GM18907 (cell line): ENCODE results near the gene FREY1.
"Not testable (repeated sequence)": the region's sequence is repeated elsewhere in the genome, so short reads cannot be mapped to it uniquely, and the experiment has no call there.

Experiments
- ATAC-seq: cut with Tn5 transposase; IDR thresholded peaks from one replicate; pipeline ENCODE4 v1.9.1; 2021; ENCODE audit warnings: mild to moderate bottlenecking, moderate library complexity; ENCODE audit not compliant: unreplicated experiment

Gene FREY1

DNA sequence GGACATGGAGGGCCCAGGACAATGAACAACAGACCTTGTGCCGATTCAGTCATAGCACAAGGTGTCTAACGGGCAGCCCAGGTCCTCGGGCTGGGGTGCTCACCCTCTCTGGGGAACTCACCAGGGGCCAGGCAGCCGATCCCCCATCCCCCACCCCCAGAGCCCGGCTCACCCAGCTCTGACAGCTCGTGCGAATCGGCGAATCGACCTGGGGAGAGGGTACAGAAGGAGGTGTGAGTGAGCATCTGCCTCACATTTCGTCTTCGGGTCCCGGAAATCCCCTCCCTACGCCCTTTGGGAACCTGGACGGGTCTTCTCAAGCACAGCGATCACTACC lies 10.2 kb upstream of the FREY1 start:
- peak; percentile 6 for ATAC-seq

DNA sequence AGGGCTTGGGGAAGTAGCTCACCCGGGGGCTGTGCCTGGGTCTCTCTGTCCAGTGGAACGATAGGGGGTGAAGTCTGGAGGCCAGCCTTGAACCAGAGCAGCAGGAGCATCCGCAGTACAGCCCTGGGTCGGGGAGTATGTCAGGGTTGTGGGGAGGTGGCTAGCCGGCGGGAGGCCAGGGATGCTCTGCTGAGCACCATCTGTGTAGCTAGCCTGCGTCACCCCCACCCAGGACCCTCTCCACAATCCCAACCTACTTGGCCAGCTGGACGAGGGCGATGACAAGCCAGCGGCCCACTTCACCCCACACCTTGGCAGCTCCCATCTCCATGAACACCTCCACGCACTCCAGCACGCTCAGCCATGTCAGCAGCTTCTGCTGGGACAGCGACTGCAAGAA lies 8.4 kb upstream of the FREY1 start:
- no peak for ATAC-seq

DNA sequence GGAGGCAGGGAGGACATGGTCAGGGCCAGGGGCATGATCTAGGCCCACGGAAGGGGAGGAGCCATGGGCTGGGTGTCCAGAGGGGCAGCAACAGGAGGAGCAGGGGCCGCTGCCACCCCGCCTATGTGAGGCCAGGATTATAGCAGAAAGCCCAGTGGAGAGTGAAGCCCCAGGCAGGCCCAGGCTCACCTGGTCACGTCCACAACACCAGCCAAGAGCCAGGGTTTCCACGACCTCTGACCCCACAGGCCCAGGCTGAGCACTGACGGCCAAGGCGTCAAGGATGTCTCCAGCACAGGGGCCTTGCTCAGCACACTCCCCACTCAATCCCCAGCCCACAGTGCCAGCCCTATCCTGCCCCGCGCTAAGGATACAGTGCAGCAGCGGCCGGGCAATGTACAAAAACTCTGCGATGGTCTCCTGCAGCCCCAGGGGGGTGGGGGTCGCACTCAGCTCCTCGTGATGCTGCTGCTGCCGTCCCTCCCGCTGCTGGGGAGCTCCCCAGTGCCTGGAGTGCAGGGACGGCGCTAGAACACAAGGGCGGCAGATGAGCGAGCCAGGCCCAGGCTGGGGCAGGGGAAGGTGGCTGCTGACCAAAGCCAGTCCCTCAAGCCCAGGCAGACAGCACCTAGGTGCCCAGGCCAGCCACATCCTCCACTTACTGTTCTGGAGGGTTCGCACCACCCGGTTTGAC lies 7.0 kb upstream of the FREY1 start:
- ATAC-seq = no peak

DNA sequence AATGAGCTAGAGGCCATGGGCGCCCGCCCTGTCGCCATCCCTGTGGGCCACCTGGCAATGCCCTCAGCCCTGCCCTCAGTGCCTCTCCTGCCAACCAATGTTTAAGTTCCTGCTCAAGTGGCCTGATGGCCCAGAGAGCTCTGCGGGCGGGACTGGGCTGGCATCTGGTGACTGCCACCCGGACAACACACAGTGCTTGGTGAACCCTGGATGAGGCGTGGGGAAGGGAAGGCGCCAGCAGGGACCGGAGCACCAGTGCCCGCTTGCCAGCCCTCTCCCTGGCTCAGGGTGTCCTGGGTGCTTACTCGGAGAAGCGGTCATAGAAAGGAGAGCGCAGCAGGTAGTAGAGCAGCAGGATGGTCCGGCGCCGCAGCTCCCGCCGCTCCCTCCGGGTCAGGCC lies 6.4 kb upstream of the FREY1 start:
- ATAC-seq = no peak

DNA sequence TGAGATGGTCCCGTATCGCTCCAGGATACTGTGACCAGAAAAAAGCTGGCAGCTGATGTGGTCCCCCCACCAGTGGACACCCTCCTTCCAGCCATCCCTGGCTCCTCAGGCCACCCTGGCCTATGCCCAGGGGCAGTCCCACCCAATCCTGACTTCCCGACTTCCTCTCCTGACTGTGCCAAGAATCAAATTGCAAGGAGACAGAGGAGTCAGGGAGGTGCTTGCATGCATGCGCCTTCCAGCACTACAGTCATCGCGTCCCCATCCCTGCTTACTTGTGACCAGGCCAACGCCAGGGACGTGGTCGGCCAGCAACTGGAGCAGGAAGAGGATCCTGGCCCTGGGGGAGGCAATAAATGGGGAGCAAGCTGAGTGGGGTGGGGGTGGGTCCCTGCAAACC lies 3.6 kb upstream of the FREY1 start:
- no peak for ATAC-seq

DNA sequence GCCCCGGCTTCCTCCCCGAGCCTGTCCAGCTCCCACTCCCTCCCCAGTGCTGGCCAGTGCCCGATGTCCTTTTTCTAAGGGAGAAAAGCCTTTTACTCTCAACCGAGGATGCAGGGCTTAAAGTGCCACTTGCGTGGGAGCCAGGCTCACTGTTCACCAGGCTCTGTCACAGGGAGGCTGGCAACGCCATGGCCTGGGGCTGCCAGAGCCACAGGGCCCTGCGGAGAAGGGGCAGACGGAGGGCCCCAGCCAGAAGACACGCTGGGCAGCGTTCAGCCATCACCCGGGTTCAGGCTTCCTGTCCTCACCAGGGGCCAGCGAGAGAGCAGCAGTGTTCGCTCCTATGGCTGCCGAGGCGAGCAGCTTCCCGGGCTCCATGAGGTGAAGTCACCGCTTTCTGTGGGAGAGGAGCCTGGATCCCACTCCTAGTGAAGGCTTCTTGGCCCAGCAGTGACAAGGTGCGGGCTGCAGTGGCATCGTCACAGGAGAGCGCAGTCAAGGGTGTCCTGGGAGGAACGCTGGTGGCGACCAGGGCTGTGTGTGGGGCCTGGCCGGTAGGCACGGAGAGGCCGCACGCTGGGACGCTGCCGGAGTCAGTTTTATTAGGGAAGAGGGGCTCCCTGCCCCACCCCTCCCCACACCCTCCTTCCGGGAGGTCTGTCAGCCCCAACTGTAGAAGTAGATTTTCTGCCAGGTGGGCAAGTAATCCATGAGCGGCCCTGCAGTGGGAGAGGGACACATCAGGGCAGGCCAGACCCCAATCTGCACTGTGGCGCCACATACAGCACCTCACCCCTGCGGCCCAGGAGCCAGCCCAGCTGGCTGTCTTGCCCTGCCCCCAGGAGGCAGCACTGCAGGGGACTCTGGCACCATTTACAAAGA lies 2.8 kb upstream of the FREY1 start:
- no peak for ATAC-seq

DNA sequence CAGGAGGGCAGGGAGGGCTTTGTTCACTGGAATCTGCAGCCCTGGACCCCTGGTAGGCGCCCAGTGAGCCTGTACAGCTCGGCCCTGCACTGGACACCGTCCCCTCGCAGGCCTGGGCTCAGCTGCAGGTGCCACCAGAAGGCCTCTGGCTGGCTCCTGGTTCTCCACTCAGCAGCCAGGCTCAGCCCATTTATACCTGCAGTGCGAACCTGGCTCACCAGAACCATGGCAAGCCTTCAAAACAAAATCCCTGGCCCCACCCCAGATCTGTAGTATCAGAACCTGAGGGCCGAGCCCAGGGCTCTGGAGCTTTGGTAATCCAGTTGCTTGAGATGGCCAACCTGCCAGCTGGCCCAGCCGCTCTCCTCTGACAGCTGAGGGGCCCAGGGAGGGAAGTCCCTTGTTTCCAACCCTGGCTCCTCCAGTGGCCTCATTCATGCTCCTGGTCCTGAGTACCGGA lies 870 bp upstream of the FREY1 start:
- no peak for ATAC-seq

DNA sequence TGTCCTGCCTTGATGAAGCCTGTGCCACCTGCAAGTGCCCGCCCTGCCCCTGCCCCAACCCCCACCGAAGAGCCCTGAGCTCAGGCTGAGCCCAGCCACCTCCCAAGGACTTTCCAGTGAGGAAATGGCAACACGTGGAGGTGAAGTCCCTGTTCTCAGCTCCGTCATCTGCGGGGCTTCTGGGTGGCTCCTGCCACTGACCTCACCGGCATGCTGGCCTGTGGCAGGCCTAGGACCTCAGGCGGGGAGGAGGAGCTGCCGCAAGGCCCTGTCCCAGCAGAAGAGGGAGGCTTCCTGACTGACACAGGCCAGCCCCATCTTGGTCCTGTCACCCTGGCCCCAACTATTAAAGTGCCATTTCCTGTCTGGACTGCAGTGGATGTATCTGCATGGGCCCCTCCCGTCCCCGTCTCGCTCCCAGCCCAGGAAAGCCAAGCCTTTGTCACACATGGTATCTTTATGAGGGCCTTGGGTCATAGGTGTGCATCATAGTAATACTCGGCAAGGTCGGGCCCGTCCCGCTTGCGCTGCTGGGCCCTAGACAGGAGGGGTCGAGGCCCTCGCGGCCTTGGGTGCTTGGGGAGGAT lies 882 bp downstream of the FREY1 start:
- no peak for ATAC-seq

DNA sequence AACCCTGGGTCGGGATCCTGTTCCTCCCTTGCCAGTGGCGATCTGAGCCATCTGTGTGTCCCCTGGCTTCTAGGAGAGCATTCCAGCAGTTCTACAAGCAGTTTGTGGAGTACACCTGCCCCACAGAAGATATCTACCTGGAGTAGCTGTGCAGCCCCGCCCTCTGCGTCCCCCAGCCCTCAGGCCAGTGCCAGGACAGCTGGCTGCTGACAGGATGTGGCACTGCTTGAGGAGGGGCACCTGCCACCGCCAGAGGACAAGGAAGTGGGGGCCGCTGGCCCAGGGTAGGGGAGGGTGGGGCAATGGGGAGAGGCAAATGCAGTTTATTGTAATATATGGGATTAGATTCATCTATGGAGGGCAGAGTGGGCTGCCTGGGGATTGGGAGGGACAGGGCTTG lies 1.5 kb downstream of the FREY1 start:
- ATAC-seq = not testable (repeated sequence)

DNA sequence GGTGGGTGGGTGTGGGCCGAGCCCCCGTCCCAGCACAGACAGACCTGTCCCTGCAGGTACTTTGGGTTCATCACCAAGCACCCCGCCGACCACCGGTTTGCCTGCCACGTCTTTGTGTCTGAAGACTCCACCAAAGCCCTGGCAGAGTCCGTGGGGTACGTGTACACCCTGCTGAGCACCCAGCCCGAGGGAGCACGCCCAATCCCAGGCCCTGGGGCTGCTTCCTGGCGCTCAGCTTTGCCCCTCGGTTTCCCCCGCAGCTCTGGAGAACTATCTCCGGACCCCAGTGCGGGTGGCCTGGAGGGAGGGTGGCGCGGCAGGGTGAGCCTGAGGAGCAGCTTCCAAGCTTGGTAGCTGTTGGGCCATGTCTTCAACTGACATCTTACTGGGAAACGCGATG lies 2.0 kb downstream of the FREY1 start:
- no peak for ATAC-seq

DNA sequence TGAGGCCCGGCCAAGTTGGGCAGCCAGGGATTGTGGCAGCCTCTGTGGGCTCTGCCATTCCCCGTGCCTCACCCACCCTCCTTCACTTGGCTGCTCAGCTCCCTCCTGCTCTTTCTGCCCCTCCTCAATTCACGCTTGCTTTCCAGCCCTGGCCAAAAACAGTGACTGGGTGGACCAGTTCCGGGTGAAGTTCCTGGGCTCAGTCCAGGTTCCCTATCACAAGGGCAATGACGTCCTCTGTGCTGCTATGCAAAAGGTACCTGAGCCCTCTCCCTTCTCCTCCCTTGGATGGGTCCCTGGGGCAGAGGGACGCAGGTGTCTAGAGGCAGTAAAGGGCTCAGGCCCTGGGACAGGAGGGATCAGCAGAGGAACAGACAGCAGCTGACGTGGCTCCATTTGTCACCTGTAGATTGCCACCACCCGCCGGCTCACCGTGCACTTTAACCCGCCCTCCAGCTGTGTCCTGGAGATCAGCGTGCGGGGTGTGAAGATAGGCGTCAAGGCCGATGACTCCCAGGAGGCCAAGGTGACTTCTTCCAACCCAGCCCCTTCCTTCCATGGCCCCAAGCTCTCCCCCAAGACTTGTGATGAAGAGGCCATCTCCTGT lies 2.7 kb downstream of the FREY1 start:
- ATAC-seq = no peak

DNA sequence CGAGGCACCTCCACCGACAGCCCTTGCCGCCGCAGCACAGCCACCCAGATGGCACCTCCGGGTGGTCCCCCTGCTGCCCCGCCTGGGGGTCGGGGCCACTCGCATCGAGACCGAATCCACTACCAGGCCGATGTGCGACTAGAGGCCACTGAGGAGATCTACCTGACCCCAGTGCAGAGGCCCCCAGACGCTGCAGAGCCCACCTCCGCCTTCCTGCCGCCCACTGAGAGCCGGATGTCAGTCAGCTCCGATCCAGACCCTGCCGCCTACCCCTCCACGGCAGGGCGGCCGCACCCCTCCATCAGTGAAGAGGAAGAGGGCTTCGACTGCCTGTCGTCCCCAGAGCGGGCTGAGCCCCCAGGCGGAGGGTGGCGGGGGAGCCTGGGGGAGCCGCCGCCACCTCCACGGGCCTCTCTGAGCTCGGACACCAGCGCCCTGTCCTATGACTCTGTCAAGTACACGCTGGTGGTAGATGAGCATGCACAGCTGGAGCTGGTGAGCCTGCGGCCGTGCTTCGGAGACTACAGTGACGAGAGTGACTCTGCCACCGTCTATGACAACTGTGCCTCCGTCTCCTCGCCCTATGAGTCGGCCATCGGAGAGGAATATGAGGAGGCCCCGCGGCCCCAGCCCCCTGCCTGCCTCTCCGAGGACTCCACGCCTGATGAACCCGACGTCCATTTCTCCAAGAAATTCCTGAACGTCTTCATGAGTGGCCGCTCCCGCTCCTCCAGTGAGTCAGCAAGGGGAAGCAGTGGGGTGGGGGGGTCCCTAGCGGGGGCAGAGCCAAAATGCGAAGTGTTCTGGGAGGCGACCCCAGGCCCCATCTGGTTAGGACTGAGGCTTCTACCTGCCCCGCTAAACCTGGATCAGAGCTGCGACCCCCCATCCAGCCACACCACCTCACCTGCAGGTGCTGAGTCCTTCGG lies 4.4 kb downstream of the FREY1 start:
- no peak for ATAC-seq

DNA sequence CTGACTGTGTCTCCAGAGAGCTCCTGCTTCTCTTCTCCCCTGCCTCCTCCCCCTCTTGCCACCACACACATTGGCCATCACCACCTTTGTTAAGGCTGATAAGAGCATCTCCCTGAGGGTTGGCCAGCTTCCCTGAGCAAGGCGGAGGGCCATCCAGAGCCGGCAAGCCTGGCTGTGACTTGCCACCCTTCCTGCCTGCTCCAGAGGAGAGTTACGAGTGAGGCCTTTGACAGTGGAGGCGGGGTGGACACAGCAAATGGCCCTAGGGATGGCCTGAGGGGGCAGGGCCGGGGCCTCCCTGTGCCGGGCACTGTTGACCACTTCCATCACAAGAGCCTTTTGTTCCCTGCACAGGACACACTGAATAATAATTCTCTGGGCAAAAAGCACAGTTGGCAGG lies 5.4 kb downstream of the FREY1 start:
- ATAC-seq = no peak

DNA sequence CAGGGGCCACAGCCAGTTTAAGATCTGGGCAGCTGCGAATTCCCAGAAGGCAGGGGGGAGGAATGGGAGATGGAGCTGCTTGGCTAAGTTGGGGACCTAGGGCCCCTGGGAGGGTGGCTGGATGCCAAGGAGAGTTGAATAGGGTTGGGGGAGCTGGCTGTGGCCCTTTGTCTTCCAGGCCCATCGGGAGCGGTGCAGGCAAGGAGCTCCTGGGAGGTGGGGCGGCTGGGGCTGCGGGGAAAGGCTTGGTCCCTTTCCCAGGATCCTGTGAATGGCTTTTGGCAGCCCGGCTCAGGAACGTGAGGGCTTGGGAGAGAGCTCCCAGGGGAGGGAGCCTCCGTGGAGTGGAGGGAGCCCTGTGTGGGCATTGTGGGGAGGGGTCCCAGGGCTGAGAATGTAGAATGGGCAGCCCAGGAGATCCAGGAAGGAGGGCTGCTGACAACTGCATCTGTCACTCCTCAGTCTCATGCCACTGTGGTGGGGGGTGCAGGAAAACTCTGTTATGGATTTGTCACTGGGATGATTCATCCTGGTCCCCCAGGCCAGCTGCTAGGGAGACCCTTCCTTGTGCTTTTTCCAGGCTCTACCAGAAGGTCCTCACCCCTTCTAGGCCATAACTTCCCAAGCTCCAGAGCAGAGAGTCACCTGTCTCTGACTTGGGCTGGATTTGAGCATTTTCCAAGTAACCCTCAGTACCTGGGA lies 6.0 kb downstream of the FREY1 start:
- ATAC-seq = no peak

DNA sequence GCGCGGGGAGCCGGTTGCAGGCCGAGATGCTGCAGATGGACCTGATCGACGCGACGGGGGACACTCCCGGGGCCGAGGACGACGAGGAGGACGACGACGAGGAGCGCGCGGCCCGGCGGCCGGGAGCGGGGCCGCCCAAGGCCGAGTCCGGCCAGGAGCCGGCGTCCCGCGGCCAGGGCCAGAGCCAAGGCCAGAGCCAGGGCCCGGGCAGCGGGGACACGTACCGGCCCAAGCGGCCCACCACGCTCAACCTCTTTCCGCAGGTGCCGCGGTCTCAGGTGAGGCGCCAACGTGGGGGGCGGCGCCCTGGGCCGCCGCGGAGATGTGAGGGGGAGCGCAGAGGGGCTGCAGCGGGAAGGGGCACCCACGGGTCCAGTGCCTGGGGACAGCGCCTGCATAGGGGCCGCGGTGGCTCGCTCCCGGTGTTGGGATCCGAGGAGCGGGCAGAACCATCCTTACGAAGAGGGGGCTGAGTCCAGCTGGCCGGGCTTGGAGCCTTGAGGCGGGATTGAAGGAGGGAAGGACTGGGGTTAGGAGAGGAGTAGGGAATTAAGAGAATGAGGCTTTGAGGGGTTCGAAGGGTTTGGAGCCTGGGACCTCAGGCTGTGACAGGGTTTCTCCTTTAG lies 6.8 kb downstream of the FREY1 start:
- ATAC-seq = not testable (repeated sequence)

DNA sequence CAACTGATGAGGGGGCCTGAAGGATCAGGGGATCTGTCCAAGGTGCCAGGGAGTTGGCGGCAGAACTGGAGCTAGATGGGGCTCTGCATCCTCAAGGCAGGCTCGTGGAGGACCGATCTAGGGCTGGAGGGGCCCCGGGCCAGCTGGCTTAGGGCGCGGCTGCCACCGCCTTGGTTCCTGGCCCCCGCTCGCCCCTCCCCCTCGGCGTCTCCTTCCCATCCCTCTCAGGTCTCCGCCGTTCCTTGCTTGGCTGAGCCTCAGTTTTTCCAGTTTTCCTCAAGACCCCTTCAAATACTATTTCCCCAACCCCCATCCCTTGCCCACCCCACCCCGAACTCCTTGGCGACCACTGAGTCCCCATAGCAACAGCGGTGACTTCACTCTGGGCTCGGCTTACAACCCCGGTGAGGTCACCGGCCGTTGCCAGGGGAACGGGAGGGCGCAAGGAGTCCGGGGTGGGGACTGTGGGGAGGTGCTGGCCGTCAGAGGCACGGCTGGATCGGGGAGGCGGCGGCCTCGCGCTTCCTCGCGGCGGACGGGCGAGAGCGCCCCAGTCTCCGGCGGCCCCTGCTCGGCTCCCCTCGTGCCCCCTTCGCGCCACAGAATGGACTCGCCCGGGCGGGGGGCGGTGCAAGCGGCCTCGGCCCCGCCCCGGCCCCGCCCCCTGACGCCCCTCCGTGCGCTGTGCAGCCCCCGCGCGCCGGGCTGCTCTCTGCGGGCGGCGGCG lies 7.5 kb downstream of the FREY1 start:
- ATAC-seq = peak; percentile 60

DNA sequence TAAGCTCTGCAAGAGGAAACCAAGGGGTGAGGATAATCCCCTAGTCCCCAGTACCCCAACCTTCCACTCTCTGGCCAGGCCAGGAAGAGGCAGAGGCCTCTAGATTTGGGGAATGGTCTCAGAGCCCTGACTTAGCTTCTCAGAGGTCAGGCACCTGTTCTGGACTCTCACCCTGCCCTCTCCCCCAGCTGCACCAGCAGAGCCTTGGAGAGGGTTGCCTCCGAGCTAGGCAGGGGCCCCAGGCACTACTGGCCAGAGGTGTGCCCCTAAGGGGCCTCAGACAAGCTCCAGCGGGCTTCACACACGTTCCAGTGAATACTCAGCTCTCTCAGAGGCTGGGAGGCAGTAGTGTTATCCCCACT lies 8.0 kb downstream of the FREY1 start:
- ATAC-seq = no peak

DNA sequence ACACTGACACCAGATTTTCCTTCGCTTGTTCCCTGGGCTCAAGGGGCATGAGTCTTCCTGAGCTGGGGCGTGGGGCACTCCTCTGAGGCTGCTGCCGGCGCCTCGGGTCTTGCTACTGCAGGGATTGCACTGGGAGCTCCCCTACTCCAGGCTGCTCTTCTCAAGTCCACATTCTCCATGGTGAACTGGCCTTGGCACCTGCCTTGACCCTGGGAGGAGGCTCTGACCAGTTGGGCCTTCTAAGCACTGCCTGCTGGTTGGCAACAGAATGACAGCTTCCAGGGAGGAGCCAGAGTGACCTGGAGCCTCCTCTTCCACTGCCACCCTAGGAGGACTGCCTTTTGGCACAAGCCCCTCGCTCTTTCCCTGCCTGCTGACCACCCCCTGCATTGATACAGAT lies 9.5 kb downstream of the FREY1 start:
- ATAC-seq = no peak

DNA sequence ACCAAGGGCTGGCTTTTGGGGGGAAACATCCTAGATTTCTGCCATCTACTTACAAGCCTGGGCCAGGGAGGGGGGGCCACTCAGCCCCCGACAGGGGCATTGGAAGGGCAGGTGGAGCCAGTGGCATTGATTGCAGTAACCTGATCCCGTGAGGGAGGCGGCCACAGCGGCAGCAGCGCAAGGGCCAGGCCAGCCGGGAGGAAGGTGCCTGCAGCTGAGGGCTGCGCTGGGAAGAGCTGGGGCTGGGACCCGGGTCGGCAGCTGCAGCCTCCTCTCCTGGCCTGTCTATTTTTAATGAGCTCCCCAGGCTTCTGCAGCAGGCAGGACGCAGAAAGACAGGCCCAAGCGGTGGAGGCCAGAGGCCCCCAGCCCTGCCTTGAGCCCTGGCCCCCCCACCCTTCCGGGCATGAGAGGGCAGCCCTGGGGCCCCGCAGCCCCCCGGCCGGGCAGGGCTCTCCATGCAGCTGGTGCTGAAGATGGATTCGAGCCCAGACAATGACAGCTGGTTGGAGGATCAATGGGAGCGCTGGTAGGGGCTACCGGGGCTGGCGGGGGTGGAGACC lies 10.6 kb downstream of the FREY1 start:
- ATAC-seq = no peak
